CD4-positive, alpha-beta T cell (primary cell): Measurements from ENCODE around the gene OXNAD1. TPM values are rescaled to one million over a fixed set of nuclear protein-coding genes. Genes with fewer than 3 reads are reported as not detected.
"Not testable (repeated sequence)": the region's sequence is repeated elsewhere in the genome, so short reads cannot be mapped to it uniquely, and the experiment has no call there.

Experiments
- ATAC-seq: fragments of 200-7000 bp; cut with Tn5 transposase; one replicate; pipeline ENCODE4 v1.10.0; 2022; ENCODE audit warnings: mild to moderate bottlenecking; ENCODE audit not compliant: poor library complexity
- CTCF ChIA-PET: fragments of 350-600 bp; sonication (Branson Sonifier 250); formaldehyde crosslinking; loops from one replicate; lab custom pipeline; 2021; ENCODE audit warnings: antibody characterized with exemption, inconsistent platforms; lab: Charles Lee
- POLR2A ChIA-PET: fragments of 350-600 bp; sonication (Branson Sonifier 250); formaldehyde crosslinking; loops from one replicate; lab custom pipeline; 2021; ENCODE audit warnings: antibody characterized with exemption, inconsistent platforms; lab: Charles Lee
- DNase-seq, 14 experiments: peaks; one replicate each; pipeline ENCODE4 v3.0.0-alpha.2; 2013 to 2020; ENCODE audit warnings: mixed read lengths in 2 of 14
- H3K27ac ChIP-seq, 2 donors: one replicate each; pipeline versions ENCODE4 v1.5.1 to v1.7.0; 2013; ENCODE audit warnings: low read length in 2 of 2, low read depth in 1 of 2, mild to moderate bottlenecking in 1 of 2
- H3K27me3 ChIP-seq, 2 experiments: 1 replicate in 1 of 2; 2 replicates in 1 of 2; pipeline versions ENCODE4 v1.6.1 to v1.7.0; 2013; ENCODE audit warnings: low read length in 2 of 2, control low read depth in 1 of 2, mild to moderate bottlenecking in 1 of 2, moderate library complexity in 1 of 2; ENCODE audit not compliant: insufficient read depth in 2 of 2, control insufficient read depth in 1 of 2
- H3K36me3 ChIP-seq: one replicate; pipeline ENCODE4 v1.6.1; 2013; ENCODE audit warnings: low read length, control low read depth; ENCODE audit not compliant: insufficient read depth
- H3K4me1 ChIP-seq: one replicate; pipeline ENCODE4 v1.6.1; 2013; ENCODE audit warnings: low read length, control low read depth; ENCODE audit not compliant: insufficient read depth
- H3K4me3 ChIP-seq: one replicate; pipeline ENCODE4 v1.5.1; 2013; ENCODE audit warnings: mild to moderate bottlenecking, low read length, moderate library complexity
- H3K9me3 ChIP-seq, 2 experiments: 1 replicate in 1 of 2; 2 replicates in 1 of 2; pipeline versions ENCODE4 v1.6.1 to v1.7.0; 2013; ENCODE audit warnings: low read length in 2 of 2, mild to moderate bottlenecking in 2 of 2, control low read depth in 1 of 2, moderate library complexity in 1 of 2; ENCODE audit not compliant: control insufficient read depth in 1 of 2, insufficient read depth in 1 of 2
- H3K27ac Mint-ChIP-seq: one replicate; pipeline ENCODE4 v1.8.0; 2020; ENCODE audit warnings: mixed read lengths
- H3K27me3 Mint-ChIP-seq: one replicate; pipeline ENCODE4 v1.8.0; 2021; ENCODE audit warnings: mixed read lengths
- H3K36me3 Mint-ChIP-seq: one replicate; pipeline ENCODE4 v1.8.0; 2021; ENCODE audit warnings: low read depth, mixed read lengths
- H3K4me1 Mint-ChIP-seq: one replicate; pipeline ENCODE4 v1.8.0; 2021; ENCODE audit warnings: low read depth, mixed read lengths
- H3K4me3 Mint-ChIP-seq: one replicate; pipeline ENCODE4 v1.8.0; 2020; ENCODE audit warnings: mild to moderate bottlenecking, mixed read lengths
- H3K9me3 Mint-ChIP-seq: one replicate; pipeline ENCODE4 v1.8.0; 2020; ENCODE audit warnings: mixed read lengths
- intact Hi-C, 2 experiments: fragments of 100-400 bp; cut with DNase I in 1 of 2; cut with micrococcal nuclease in 1 of 2; formaldehyde crosslinking; loops; one replicate each; pipeline versions ENCODE4 v1.15.1 to v1.9.0; 2023 to 2025; cut with DNase I, micrococcal nuclease
- total RNA-seq, 174 experiments: library from RNA in 2 of 174; stranded (reverse) in 2 of 174; gene quantifications; one replicate each; pipeline ENCODE4 v1.2.3 and lab custom pipeline; 2021 to 2026
- TF ChIP-seq, protein P1 (sequence below): fragments of 200-600 bp; IDR thresholded peaks from one replicate; pipeline ENCODE4 v1.8.0; 2022; ENCODE audit warnings: antibody characterized with exemption, mild to moderate bottlenecking

OXNAD1 gene
- total RNA-seq, 2 experiments from 2014 or later = 135 TPM

- DNase-seq (peak in 9 of 14 experiments; percentile 32 to 88 (median 52)), ATAC-seq (peak; percentile 69)
- peaks cover 69% of the 10 kb centered on the region for H3K36me3 ChIP-seq
- TF ChIP-seq, protein P1, sequence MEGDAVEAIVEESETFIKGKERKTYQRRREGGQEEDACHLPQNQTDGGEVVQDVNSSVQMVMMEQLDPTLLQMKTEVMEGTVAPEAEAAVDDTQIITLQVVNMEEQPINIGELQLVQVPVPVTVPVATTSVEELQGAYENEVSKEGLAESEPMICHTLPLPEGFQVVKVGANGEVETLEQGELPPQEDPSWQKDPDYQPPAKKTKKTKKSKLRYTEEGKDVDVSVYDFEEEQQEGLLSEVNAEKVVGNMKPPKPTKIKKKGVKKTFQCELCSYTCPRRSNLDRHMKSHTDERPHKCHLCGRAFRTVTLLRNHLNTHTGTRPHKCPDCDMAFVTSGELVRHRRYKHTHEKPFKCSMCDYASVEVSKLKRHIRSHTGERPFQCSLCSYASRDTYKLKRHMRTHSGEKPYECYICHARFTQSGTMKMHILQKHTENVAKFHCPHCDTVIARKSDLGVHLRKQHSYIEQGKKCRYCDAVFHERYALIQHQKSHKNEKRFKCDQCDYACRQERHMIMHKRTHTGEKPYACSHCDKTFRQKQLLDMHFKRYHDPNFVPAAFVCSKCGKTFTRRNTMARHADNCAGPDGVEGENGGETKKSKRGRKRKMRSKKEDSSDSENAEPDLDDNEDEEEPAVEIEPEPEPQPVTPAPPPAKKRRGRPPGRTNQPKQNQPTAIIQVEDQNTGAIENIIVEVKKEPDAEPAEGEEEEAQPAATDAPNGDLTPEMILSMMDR = no peak
- H3K4me3 ChIP-seq = no peak overlapping the region
- H3K4me3 Mint-ChIP-seq = peak overlapping the region; percentile 83
- H3K9me3 Mint-ChIP-seq = no peaks in the 10 kb centered on the region
- peaks cover 94% of the 10 kb centered on the region for H3K4me1 Mint-ChIP-seq
- H3K9me3 ChIP-seq = no peaks in the 10 kb centered on the region
- ChIA-PET CTCF (interaction anchor here (0.5 to 1.0 kb wide), 5 partner anchors 15 to 42 kb away, joined by 3 read pairs; no protein-coding TSS in a partner anchor), POLR2A (interaction anchor here (0.5 to 11.0 kb wide), 6 partner anchors 8 to 45 kb away, joined by 3 to 174 read pairs (median 8); partner anchors contain the start of genes DPH3 and OXNAD1)
- no peaks in the 10 kb centered on the region for H3K27me3 ChIP-seq
- H3K27ac ChIP-seq = peak overlapping the region; percentile 63 to 67
- peak overlapping the region; percentile 94 for H3K27ac Mint-ChIP-seq
- H3K27me3 Mint-ChIP-seq = no peaks in the 10 kb centered on the region
- peaks cover 78% of the 10 kb centered on the region for H3K4me1 ChIP-seq
- intact Hi-C loops = loop anchor here in 1 of 2 experiments (1.0 to 2.0 kb wide), 2 partner anchors 8 to 19 kb away; no protein-coding TSS in a partner anchor
- H3K36me3 Mint-ChIP-seq = peaks cover 93% of the 10 kb centered on the region
These were observed 44.5 kb downstream of the OXNAD1 start for GRCh38 chr3:16309558-16309957.

DNA sequence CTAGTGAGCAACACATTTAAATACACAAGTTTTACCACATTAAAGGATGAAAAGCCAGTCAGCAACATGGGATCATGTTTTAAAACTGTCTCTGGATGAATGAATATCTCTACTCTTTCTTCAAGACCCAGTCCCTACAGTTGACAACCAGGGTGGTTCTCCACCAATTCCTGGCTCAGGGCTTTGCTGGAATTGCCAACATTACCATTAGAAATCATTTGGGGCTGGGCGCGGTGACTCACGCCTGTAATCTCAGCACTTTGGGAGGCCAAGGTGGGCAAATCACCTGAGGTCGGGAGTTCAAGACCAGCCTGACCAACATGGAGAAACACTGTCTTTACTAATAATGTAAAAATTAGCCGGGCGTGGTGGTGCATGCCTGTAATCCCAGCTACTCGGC, 45.5 kb downstream of the OXNAD1 start:
- DNase-seq = peak in 1 of 14 experiments; percentile 3
- H3K27ac Mint-ChIP-seq = peak overlapping the region; percentile 94
- peak overlapping the region; percentile 63 to 67 for H3K27ac ChIP-seq
- H3K4me3 ChIP-seq, ATAC-seq, H3K9me3 ChIP-seq, H3K27me3 Mint-ChIP-seq, H3K9me3 Mint-ChIP-seq, H3K27me3 ChIP-seq: not testable (repeated sequence)
- ChIA-PET POLR2A (interaction anchor here (0.6 to 12.1 kb wide), 3 partner anchors 6 to 48 kb away, joined by 3 to 268 read pairs (median 20); no protein-coding TSS in a partner anchor), CTCF (interaction anchor here (1.2 to 11.5 kb wide), 2 partner anchors 10 to 18 kb away, joined by 5 to 208 read pairs; no protein-coding TSS in a partner anchor)
- peaks cover 62% of the 10 kb centered on the region for H3K36me3 ChIP-seq
- H3K4me1 ChIP-seq = peaks cover 78% of the 10 kb centered on the region
- H3K36me3 Mint-ChIP-seq = peaks cover 93% of the 10 kb centered on the region
- peaks cover 94% of the 10 kb centered on the region for H3K4me1 Mint-ChIP-seq
- H3K4me3 Mint-ChIP-seq = peak overlapping the region; percentile 83
- intact Hi-C loops = loop anchor here in 1 of 2 experiments (5.0 kb wide), 1 partner anchor 67 kb away; no protein-coding TSS in a partner anchor

- POLR2A ChIA-PET = interaction anchor here (1.0 to 13.4 kb wide), 7 partner anchors 8 to 205 kb away, joined by 3 to 268 read pairs (median 6); partner anchors contain the start of genes DPH3 and OXNAD1
- peak; percentile 65 for ATAC-seq
- Mint-ChIP-seq H3K9me3 (no peaks in the 10 kb centered on the region), H3K4me1 (peaks cover 94% of the 10 kb centered on the region), H3K27ac (peak overlapping the region; percentile 94), H3K27me3 (no peaks in the 10 kb centered on the region), H3K4me3 (peak overlapping the region; percentile 81), H3K36me3 (peaks cover 93% of the 10 kb centered on the region)
- Histone ChIP-seq H3K36me3 (peaks cover 64% of the 10 kb centered on the region), H3K4me1 (peaks cover 85% of the 10 kb centered on the region), H3K27ac (peak overlapping the region; percentile 37 to 86), H3K9me3 (no peaks in the 10 kb centered on the region), H3K4me3 (peak overlapping the region; percentile 1), H3K27me3 (no peaks in the 10 kb centered on the region)
- intact Hi-C loops = loop anchor here in 1 of 2 experiments (5.0 kb wide), 1 partner anchor 65 kb away; no protein-coding TSS in a partner anchor
- peak; percentile 30 to 86 (median 54) for DNase-seq
- CTCF ChIA-PET = interaction anchor here (2.8 to 11.5 kb wide), 2 partner anchors 19 to 44 kb away, joined by 14 to 208 read pairs; no protein-coding TSS in a partner anchor
- TF ChIP-seq, protein P1 = no peak
These were observed 47.0 kb downstream of the OXNAD1 start for GRCh38 chr3:16311960-16312451.
